ENCODE data around the gene SH3TC1.

SH3TC1 gene

DNA sequence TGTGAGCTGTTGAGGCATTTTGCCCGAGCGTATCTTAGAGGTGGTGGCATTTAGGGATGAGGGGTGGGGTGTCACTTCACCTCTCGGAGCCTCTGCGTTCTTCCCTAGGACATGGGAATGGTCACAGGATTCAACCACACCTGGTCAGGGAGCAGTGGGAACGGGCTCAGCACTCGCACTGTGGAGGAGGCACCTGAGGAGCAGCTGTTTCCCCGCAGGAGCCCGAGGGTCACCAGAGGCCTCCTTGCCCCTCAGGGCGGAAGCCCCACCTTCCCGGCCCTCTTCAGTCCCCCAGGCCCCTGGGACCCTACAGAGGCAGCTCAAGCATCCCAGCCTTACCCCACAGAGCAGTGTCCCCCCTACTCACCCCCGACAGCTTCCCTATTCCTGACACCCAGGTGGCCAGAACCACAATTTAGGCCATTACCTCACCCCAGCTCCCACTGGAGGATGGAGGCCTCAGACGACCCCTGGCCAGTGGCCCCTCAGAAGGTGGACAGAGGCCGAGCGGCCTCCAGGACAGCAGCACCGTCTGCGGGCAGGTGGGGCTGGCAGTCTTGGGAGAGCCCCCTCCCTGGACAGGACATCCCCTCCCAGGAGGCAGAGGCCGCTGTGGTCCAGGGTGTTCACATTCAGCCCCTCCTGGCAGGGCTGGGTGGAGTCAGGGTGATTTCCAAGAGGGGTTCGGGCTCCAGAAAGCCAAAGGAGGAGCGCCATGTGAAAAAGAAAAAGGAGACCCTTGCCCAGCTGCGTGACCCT is 66.3 kb downstream of the SH3TC1 start:
- Histone ChIP-seq H3K9me3 (ENCODE audit: control insufficient read depth, low read length) (no peaks in the 10 kb centered on the region), H3K9ac (no peak overlapping the region), H3K27me3 (ENCODE audit: control insufficient read depth, insufficient read depth, low read length) (no peaks in the 10 kb centered on the region), H3K79me2 (no peaks in the 10 kb centered on the region), H3K4me3 (ENCODE audit: low read depth, low read length) (no peak overlapping the region), H3K36me3 (ENCODE audit: control insufficient read depth, insufficient read depth, low read length) (no peaks in the 10 kb centered on the region), H3K4me1 (no peaks in the 10 kb centered on the region), H2AFZ (no peak overlapping the region), H3K4me2 (ENCODE audit: low read length) (no peak overlapping the region), H3K27ac (no peak overlapping the region)
- TF ChIP-seq, protein P1, sequence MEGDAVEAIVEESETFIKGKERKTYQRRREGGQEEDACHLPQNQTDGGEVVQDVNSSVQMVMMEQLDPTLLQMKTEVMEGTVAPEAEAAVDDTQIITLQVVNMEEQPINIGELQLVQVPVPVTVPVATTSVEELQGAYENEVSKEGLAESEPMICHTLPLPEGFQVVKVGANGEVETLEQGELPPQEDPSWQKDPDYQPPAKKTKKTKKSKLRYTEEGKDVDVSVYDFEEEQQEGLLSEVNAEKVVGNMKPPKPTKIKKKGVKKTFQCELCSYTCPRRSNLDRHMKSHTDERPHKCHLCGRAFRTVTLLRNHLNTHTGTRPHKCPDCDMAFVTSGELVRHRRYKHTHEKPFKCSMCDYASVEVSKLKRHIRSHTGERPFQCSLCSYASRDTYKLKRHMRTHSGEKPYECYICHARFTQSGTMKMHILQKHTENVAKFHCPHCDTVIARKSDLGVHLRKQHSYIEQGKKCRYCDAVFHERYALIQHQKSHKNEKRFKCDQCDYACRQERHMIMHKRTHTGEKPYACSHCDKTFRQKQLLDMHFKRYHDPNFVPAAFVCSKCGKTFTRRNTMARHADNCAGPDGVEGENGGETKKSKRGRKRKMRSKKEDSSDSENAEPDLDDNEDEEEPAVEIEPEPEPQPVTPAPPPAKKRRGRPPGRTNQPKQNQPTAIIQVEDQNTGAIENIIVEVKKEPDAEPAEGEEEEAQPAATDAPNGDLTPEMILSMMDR (IDR thresholded peaks at IDR 0.05), result no peak

- H3K27ac ChIP-seq, result no peak overlapping the region
- no peaks in the 10 kb centered on the region for H3K27me3 ChIP-seq (ENCODE audit: control insufficient read depth, insufficient read depth, low read length)
- no peak overlapping the region for H3K9ac ChIP-seq
- H3K9me3 ChIP-seq (ENCODE audit: control insufficient read depth, low read length), result no peaks in the 10 kb centered on the region
- H3K4me1 ChIP-seq, result no peaks in the 10 kb centered on the region
- no peak overlapping the region for H3K4me2 ChIP-seq (ENCODE audit: low read length)
- H2AFZ ChIP-seq, result no peak overlapping the region
- TF ChIP-seq, protein P1 (IDR thresholded peaks at IDR 0.05), result no peak
- H3K79me2 ChIP-seq, result no peaks in the 10 kb centered on the region
- H3K36me3 ChIP-seq (ENCODE audit: control insufficient read depth, insufficient read depth, low read length), result no peaks in the 10 kb centered on the region
- H3K4me3 ChIP-seq (ENCODE audit: low read depth, low read length), result no peak overlapping the region
These were observed 67.0 kb downstream of the SH3TC1 start for GRCh38 chr4:8266088-8266487.

DNA sequence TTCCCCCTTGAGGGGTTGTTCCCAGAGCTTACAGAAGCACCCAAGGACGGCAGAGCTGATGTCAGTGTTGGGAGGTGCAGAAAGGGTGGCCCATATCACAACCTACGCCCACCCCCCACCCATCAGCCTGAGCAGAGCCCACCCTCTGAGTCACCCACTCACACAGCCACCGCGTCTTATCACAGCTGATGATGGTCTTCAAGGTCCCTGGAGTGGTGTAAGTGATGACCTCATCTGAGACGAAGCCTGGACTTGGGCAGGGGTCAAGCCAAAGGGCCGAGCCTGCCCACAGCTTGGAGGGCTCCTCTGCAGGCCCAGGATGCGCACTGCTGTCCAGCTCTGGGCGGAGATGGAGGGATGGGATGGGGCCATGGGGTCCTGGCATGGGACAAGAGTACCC is 67.4 kb downstream of the SH3TC1 start:
- Histone ChIP-seq H3K36me3 (ENCODE audit: control insufficient read depth, insufficient read depth, low read length) (no peaks in the 10 kb centered on the region), H3K27ac (no peak overlapping the region), H2AFZ (no peak overlapping the region), H3K4me3 (ENCODE audit: low read depth, low read length) (no peak overlapping the region), H3K27me3 (ENCODE audit: control insufficient read depth, insufficient read depth, low read length) (no peaks in the 10 kb centered on the region), H3K4me1 (no peaks in the 10 kb centered on the region), H3K9ac (no peak overlapping the region), H3K79me2 (no peaks in the 10 kb centered on the region), H3K9me3 (ENCODE audit: control insufficient read depth, low read length) (no peaks in the 10 kb centered on the region), H3K4me2 (ENCODE audit: low read length) (no peak overlapping the region)
- TF ChIP-seq, protein P1 (IDR thresholded peaks at IDR 0.05), result no peak

- Histone ChIP-seq H3K27me3 (ENCODE audit: control insufficient read depth, insufficient read depth, low read length) (no peaks in the 10 kb centered on the region), H3K79me2 (no peaks in the 10 kb centered on the region), H3K36me3 (ENCODE audit: control insufficient read depth, insufficient read depth, low read length) (no peaks in the 10 kb centered on the region), H3K4me1 (no peaks in the 10 kb centered on the region), H2AFZ (no peak overlapping the region), H3K4me2 (ENCODE audit: low read length) (no peak overlapping the region), H3K27ac (no peak overlapping the region), H3K4me3 (ENCODE audit: low read depth, low read length) (no peak overlapping the region), H3K9ac (no peak overlapping the region), H3K9me3 (ENCODE audit: control insufficient read depth, low read length) (no peaks in the 10 kb centered on the region)
- TF ChIP-seq, protein P1 (IDR thresholded peaks at IDR 0.05), result peak; percentile 56
These were observed 68.0 kb downstream of the SH3TC1 start for GRCh38 chr4:8267077-8267476.

GRCh38 chr4:8268211-8268610 is 69.1 kb downstream of the SH3TC1 start:
- no peaks in the 10 kb centered on the region for H3K27me3 ChIP-seq (ENCODE audit: control insufficient read depth, insufficient read depth, low read length)
- TF ChIP-seq, protein P1 (IDR thresholded peaks at IDR 0.05), result no peak
- no peak overlapping the region for H3K4me3 ChIP-seq (ENCODE audit: low read depth, low read length)
- H3K4me1 ChIP-seq, result no peaks in the 10 kb centered on the region
- no peak overlapping the region for H3K27ac ChIP-seq
- H2AFZ ChIP-seq, result no peak overlapping the region
- no peak overlapping the region for H3K4me2 ChIP-seq (ENCODE audit: low read length)
- H3K36me3 ChIP-seq (ENCODE audit: control insufficient read depth, insufficient read depth, low read length), result no peaks in the 10 kb centered on the region
- H3K79me2 ChIP-seq, result no peaks in the 10 kb centered on the region
- no peaks in the 10 kb centered on the region for H3K9me3 ChIP-seq (ENCODE audit: control insufficient read depth, low read length)
- no peak overlapping the region for H3K9ac ChIP-seq
